ENCODE results near the gene ARHGEF9.

The ARHGEF9 gene

GRCh38 chrX:63746715-63747114 lies 38.3 kb downstream of the ARHGEF9 start:
- no peaks in the 10 kb centered on the region for H3K36me3 ChIP-seq (ENCODE audit: control insufficient read depth, insufficient read depth, low read length)
- H3K27me3 ChIP-seq (ENCODE audit: control insufficient read depth, insufficient read depth, low read length) = no peaks in the 10 kb centered on the region
- H3K9ac ChIP-seq (ENCODE audit: low read depth, low read length) = no peak overlapping the region
- H3K4me3 ChIP-seq (ENCODE audit: low read depth, low read length) = no peak overlapping the region
- no peak overlapping the region for H3K27ac ChIP-seq (ENCODE audit: low read depth, low read length)
- no peaks in the 10 kb centered on the region for H3K4me1 ChIP-seq (ENCODE audit: control insufficient read depth, insufficient read depth, low read length)
- H3K9me3 ChIP-seq (ENCODE audit: control insufficient read depth, insufficient read depth, low read length) = peaks cover 47% of the 10 kb centered on the region

DNA sequence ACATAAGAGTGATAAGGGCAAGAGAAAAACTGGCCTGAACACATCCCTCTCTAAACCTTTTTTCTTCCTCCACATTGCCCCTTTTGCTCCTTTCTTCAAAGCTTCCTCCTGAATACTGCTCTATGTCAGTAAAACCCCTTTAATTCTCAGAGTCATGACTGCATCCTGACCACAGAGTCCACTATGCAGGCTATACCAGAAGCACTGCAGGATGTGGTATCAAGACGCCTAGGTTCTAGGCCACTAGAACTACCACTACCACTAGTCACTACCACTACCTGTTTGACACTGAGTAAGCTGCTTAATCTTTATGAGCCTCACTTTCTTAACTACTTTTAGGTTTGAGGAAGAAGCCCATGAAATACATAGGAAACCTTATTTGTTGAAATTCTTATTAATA lies 38.7 kb downstream of the ARHGEF9 start:
- H3K9me3 ChIP-seq (ENCODE audit: control insufficient read depth, insufficient read depth, low read length) = peaks cover 52% of the 10 kb centered on the region
- no peak overlapping the region for H3K4me3 ChIP-seq (ENCODE audit: low read depth, low read length)
- H3K27ac ChIP-seq (ENCODE audit: low read depth, low read length) = no peak overlapping the region
- H3K36me3 ChIP-seq (ENCODE audit: control insufficient read depth, insufficient read depth, low read length) = no peaks in the 10 kb centered on the region
- no peak overlapping the region for H3K9ac ChIP-seq (ENCODE audit: low read depth, low read length)
- no peaks in the 10 kb centered on the region for H3K27me3 ChIP-seq (ENCODE audit: control insufficient read depth, insufficient read depth, low read length)
- H3K4me1 ChIP-seq (ENCODE audit: control insufficient read depth, insufficient read depth, low read length) = no peaks in the 10 kb centered on the region

DNA sequence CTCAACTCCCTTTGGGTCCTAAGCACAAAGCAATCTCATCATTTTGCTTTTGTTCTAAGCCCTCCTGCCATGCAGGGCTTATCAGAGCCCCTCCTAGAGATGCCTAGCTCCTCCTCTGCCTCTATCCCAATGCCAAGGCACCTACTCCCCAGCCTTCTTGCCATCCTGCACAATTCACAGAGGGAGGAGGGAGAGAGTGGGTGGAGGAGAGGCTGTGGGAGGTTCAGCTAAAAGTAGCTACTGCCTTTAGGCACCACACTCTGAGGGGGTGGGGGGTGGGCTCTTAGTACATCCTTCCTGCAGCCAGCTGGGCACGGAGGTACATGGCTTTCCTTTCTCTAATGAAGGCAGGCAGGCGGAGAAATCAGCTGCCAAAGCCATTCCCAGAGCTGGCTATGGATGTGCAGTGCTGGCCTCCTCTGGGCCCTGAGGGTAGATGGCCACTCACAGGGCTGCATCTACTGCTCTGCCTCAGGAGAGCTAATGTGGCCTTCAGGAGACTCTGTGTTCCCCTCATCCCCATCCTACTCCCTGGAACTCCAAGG lies 40.1 kb downstream of the ARHGEF9 start:
- no peak overlapping the region for H3K4me3 ChIP-seq (ENCODE audit: low read depth, low read length)
- no peaks in the 10 kb centered on the region for H3K27me3 ChIP-seq (ENCODE audit: control insufficient read depth, insufficient read depth, low read length)
- H3K9ac ChIP-seq (ENCODE audit: low read depth, low read length) = no peak overlapping the region
- no peaks in the 10 kb centered on the region for H3K36me3 ChIP-seq (ENCODE audit: control insufficient read depth, insufficient read depth, low read length)
- no peaks in the 10 kb centered on the region for H3K4me1 ChIP-seq (ENCODE audit: control insufficient read depth, insufficient read depth, low read length)
- no peak overlapping the region for H3K27ac ChIP-seq (ENCODE audit: low read depth, low read length)
- peaks cover 52% of the 10 kb centered on the region for H3K9me3 ChIP-seq (ENCODE audit: control insufficient read depth, insufficient read depth, low read length)

- H3K9ac ChIP-seq (ENCODE audit: low read depth, low read length) = no peak overlapping the region
- peaks cover 45% of the 10 kb centered on the region for H3K9me3 ChIP-seq (ENCODE audit: control insufficient read depth, insufficient read depth, low read length)
- H3K36me3 ChIP-seq (ENCODE audit: control insufficient read depth, insufficient read depth, low read length) = no peaks in the 10 kb centered on the region
- peaks cover 5% of the 10 kb centered on the region; the same call in 1 of the 2 replicates for H3K4me1 ChIP-seq (ENCODE audit: control insufficient read depth, insufficient read depth, low read length)
- H3K27me3 ChIP-seq (ENCODE audit: control insufficient read depth, insufficient read depth, low read length) = no peaks in the 10 kb centered on the region
- no peak overlapping the region for H3K27ac ChIP-seq (ENCODE audit: low read depth, low read length)
- H3K4me3 ChIP-seq (ENCODE audit: low read depth, low read length) = no peak overlapping the region
Measured at GRCh38 chrX:63743596-63743995, 41.4 kb downstream of the ARHGEF9 start.

DNA sequence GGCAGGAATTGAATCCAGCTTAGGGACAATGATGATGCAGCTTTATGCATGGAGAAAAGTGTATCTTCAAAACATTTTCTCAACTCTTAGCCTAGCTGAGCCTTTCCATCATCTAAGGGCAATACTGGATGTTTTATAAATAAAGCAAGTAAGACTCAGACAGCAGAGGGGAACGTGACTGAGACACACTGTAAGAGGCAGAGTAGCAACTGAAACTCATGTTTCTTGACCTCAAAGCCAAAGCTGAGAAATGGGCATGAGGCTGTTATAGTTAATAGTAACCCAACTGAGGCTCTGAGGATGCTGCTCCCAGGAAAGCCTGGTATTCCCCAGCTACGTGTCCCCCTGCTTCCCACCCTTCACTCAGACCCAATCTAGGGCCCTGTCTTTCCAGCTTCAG lies 44.6 kb downstream of the ARHGEF9 start:
- Histone ChIP-seq H3K4me1 (ENCODE audit: control insufficient read depth, insufficient read depth, low read length) (peaks cover 9% of the 10 kb centered on the region; the same call in 1 of the 2 replicates), H3K9ac (ENCODE audit: low read depth, low read length) (no peak overlapping the region), H3K36me3 (ENCODE audit: control insufficient read depth, insufficient read depth, low read length) (no peaks in the 10 kb centered on the region), H3K27me3 (ENCODE audit: control insufficient read depth, insufficient read depth, low read length) (no peaks in the 10 kb centered on the region), H3K4me3 (ENCODE audit: low read depth, low read length) (no peak overlapping the region), H3K9me3 (ENCODE audit: control insufficient read depth, insufficient read depth, low read length) (peaks cover 46% of the 10 kb centered on the region), H3K27ac (ENCODE audit: low read depth, low read length) (no peak overlapping the region)

- H3K27ac ChIP-seq (ENCODE audit: low read depth, low read length) = no peak overlapping the region
- H3K36me3 ChIP-seq (ENCODE audit: control insufficient read depth, insufficient read depth, low read length) = no peaks in the 10 kb centered on the region
- H3K9ac ChIP-seq (ENCODE audit: low read depth, low read length) = no peak overlapping the region
- H3K4me3 ChIP-seq (ENCODE audit: low read depth, low read length) = no peak overlapping the region
- H3K9me3 ChIP-seq (ENCODE audit: control insufficient read depth, insufficient read depth, low read length) = peaks cover 46% of the 10 kb centered on the region
- H3K4me1 ChIP-seq (ENCODE audit: control insufficient read depth, insufficient read depth, low read length) = peaks cover 9% of the 10 kb centered on the region; the same call in 1 of the 2 replicates
- no peaks in the 10 kb centered on the region for H3K27me3 ChIP-seq (ENCODE audit: control insufficient read depth, insufficient read depth, low read length)
Measured at GRCh38 chrX:63739885-63740284, 45.1 kb downstream of the ARHGEF9 start.

DNA sequence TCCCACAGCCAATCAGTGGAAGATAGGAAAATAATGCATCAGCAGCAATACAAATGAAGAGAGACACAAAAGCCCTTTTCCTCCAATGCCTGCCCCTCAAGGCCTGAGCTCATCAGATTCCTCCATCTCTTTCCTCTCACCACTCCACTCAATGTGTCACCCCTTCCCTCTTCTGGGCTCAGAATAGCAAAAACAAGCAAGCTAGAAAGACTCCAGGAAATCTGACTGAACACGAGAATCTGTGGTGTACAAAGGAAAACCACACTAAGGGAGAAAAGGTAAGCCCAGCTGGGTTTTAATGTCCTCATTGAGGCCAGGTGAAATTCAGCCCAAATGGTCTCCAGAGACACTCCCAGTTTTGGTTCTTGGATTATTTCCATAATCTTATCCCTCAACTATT lies 46.3 kb downstream of the ARHGEF9 start:
- Histone ChIP-seq H3K27me3 (ENCODE audit: control insufficient read depth, insufficient read depth, low read length) (no peaks in the 10 kb centered on the region), H3K4me1 (ENCODE audit: control insufficient read depth, insufficient read depth, low read length) (peaks cover 9% of the 10 kb centered on the region; the same call in 1 of the 2 replicates), H3K9me3 (ENCODE audit: control insufficient read depth, insufficient read depth, low read length) (peaks cover 47% of the 10 kb centered on the region), H3K4me3 (ENCODE audit: low read depth, low read length) (no peak overlapping the region), H3K36me3 (ENCODE audit: control insufficient read depth, insufficient read depth, low read length) (no peaks in the 10 kb centered on the region), H3K27ac (ENCODE audit: low read depth, low read length) (no peak overlapping the region), H3K9ac (ENCODE audit: low read depth, low read length) (no peak overlapping the region)

DNA sequence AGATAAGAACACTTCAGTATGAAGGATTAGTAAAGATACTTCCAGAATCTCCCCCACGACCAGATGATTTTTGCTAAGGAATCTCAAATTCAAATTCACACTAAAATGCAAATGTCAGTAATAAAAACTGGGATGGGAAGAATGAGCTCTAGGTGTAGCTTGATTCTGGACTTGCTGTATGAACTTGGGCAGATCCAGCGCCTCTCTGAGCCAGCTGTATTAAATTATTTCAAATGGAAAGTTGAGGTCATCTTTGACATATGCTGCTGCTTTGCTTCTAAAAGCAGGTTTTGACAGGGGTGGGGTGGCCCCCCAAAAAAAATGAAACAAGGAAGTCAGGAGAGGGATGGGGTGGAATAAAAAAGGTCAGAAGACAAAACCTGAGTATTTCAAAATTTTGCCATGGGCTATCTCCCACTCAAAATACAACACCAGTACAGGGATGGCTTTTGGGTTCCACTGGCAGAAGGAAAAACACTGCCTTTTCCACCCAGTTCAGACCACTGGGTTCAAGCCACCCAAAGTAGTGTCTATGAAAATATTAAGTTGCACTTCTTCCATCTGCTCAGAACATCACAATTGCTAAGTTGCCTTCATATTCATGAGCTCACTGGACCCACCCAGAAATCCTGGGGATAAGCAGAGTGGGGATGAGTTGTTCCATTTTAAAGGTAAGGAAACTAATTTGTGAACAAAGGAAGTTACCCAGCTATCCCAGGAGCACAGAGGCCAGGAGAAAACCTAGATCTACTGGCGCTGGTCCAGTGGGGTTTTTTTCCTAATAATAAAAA lies 47.7 kb downstream of the ARHGEF9 start:
- H3K4me3 ChIP-seq (ENCODE audit: low read depth, low read length) = no peak overlapping the region
- no peaks in the 10 kb centered on the region for H3K36me3 ChIP-seq (ENCODE audit: control insufficient read depth, insufficient read depth, low read length)
- H3K4me1 ChIP-seq (ENCODE audit: control insufficient read depth, insufficient read depth, low read length) = peaks cover 9% of the 10 kb centered on the region; the same call in 1 of the 2 replicates
- H3K9me3 ChIP-seq (ENCODE audit: control insufficient read depth, insufficient read depth, low read length) = peaks cover 47% of the 10 kb centered on the region
- H3K27ac ChIP-seq (ENCODE audit: low read depth, low read length) = no peak overlapping the region
- no peaks in the 10 kb centered on the region for H3K27me3 ChIP-seq (ENCODE audit: control insufficient read depth, insufficient read depth, low read length)
- H3K9ac ChIP-seq (ENCODE audit: low read depth, low read length) = no peak overlapping the region

DNA sequence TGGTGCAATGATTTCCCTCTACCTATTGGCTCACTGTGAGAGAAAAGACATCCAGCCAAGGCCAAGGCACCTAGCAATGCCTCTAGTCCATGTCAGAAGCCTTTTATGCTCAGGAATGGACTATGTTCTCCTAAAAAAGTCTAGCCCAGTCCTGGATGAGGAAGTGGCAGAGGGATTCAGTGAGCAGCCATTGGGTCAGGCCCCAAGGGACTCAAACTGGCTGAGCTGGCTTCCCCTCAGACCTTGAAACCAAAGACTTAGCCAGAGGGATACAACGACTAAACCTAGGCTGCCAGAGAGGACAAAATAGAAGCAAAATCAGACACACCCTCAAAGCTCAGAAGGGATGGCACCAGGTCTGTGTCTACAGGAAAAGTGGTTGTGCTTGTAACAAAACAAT lies 49.1 kb downstream of the ARHGEF9 start:
- no peaks in the 10 kb centered on the region for H3K27me3 ChIP-seq (ENCODE audit: control insufficient read depth, insufficient read depth, low read length)

GRCh38 chrX:63720293-63720692 lies 64.7 kb downstream of the ARHGEF9 start:
- H3K4me1 ChIP-seq (ENCODE audit: control insufficient read depth, insufficient read depth, low read length) = peaks cover 4% of the 10 kb centered on the region; the same call in 1 of the 2 replicates
- H3K27ac ChIP-seq (ENCODE audit: low read depth, low read length) = no peak overlapping the region
- H3K9ac ChIP-seq (ENCODE audit: low read depth, low read length) = no peak overlapping the region
- no peak overlapping the region for H3K4me3 ChIP-seq (ENCODE audit: low read depth, low read length)
- no peaks in the 10 kb centered on the region for H3K27me3 ChIP-seq (ENCODE audit: control insufficient read depth, insufficient read depth, low read length)
- H3K36me3 ChIP-seq (ENCODE audit: control insufficient read depth, insufficient read depth, low read length) = peaks cover 22% of the 10 kb centered on the region
- H3K9me3 ChIP-seq (ENCODE audit: control insufficient read depth, insufficient read depth, low read length) = peaks cover 34% of the 10 kb centered on the region

More for the DNA sequence above, 49.1 kb downstream of the ARHGEF9 start:
- H3K27ac ChIP-seq (ENCODE audit: low read depth, low read length) = no peak overlapping the region
- no peak overlapping the region for H3K4me3 ChIP-seq (ENCODE audit: low read depth, low read length)
- H3K9ac ChIP-seq (ENCODE audit: low read depth, low read length) = no peak overlapping the region
- H3K36me3 ChIP-seq (ENCODE audit: control insufficient read depth, insufficient read depth, low read length) = no peaks in the 10 kb centered on the region
- peaks cover 35% of the 10 kb centered on the region for H3K9me3 ChIP-seq (ENCODE audit: control insufficient read depth, insufficient read depth, low read length)
- H3K4me1 ChIP-seq (ENCODE audit: control insufficient read depth, insufficient read depth, low read length) = peaks cover 9% of the 10 kb centered on the region; the same call in 1 of the 2 replicates

DNA sequence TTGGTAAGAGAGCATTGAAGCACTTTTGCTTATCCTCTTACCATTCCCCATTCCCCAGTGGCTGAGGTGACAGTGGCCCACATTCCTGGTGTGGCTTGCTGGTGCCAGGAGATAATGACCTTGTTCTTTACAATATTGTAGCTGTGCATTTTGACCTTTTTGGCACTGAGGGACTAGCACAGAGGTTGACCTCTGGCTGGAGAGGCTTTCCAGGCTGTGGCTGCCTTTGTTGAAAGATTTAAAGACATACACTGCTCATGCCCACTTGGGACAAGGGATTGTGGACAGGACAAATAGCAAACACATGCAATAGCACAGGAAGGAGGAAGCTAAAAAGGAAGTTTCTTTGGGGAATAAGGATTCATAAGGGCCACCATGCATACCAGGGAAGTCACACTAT lies 65.4 kb downstream of the ARHGEF9 start:
- Histone ChIP-seq H3K4me3 (ENCODE audit: low read depth, low read length) (no peak overlapping the region), H3K36me3 (ENCODE audit: control insufficient read depth, insufficient read depth, low read length) (peaks cover 22% of the 10 kb centered on the region), H3K9ac (ENCODE audit: low read depth, low read length) (no peak overlapping the region), H3K27me3 (ENCODE audit: control insufficient read depth, insufficient read depth, low read length) (no peaks in the 10 kb centered on the region), H3K9me3 (ENCODE audit: control insufficient read depth, insufficient read depth, low read length) (peaks cover 34% of the 10 kb centered on the region), H3K27ac (ENCODE audit: low read depth, low read length) (no peak overlapping the region), H3K4me1 (ENCODE audit: control insufficient read depth, insufficient read depth, low read length) (peaks cover 4% of the 10 kb centered on the region; the same call in 1 of the 2 replicates)
